SU-DHL-6 (cell line): ENCODE results near the gene CTSA.

ENCODE experiments used
- EZH2phosphoT487 ChIP-seq: fragments of 200-600 bp; sonication (generic), shearing (Covaris generic); conservative IDR thresholded peaks from 2 replicates; pipeline ENCODE4 v1.6.1; 2018; ENCODE audit warnings: mild to moderate bottlenecking, antibody characterized with exemption, low read length, moderate library complexity, mixed read lengths
- TF ChIP-seq, protein P1 (sequence below): fragments of 200-600 bp; sonication (generic); IDR thresholded peaks from one replicate; pipeline ENCODE4 v1.5.1; 2017; ENCODE audit warnings: antibody characterized with exemption, mild to moderate bottlenecking, low read length, moderate library complexity; ENCODE audit not compliant: insufficient read depth, poor library complexity, severe bottlenecking

- TF ChIP-seq, protein P1, sequence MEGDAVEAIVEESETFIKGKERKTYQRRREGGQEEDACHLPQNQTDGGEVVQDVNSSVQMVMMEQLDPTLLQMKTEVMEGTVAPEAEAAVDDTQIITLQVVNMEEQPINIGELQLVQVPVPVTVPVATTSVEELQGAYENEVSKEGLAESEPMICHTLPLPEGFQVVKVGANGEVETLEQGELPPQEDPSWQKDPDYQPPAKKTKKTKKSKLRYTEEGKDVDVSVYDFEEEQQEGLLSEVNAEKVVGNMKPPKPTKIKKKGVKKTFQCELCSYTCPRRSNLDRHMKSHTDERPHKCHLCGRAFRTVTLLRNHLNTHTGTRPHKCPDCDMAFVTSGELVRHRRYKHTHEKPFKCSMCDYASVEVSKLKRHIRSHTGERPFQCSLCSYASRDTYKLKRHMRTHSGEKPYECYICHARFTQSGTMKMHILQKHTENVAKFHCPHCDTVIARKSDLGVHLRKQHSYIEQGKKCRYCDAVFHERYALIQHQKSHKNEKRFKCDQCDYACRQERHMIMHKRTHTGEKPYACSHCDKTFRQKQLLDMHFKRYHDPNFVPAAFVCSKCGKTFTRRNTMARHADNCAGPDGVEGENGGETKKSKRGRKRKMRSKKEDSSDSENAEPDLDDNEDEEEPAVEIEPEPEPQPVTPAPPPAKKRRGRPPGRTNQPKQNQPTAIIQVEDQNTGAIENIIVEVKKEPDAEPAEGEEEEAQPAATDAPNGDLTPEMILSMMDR = no peak
- no peak for TF ChIP-seq EZH2phosphoT487
Measured at GRCh38 chr20:45908084-45908483, 16.9 kb downstream of the CTSA start.
